A549 (cell line): ENCODE measurements around the gene ESYT3. TPM values are rescaled to one million over a fixed set of nuclear protein-coding genes. Genes with fewer than 3 reads are reported as not detected.

ENCODE experiments used
- ATAC-seq, 2 experiments: fragments of 200-7000 bp in 1 of 2; fragments of >200 bp in 1 of 2; cut with Nextera tagmentation in 1 of 2; cut with Tn5 transposase in 1 of 2; 3 replicates each; pipeline versions ENCODE4 v1.8.0 to v1.9.1; 2018 to 2020; ENCODE audit warnings: mild to moderate bottlenecking in 1 of 2, moderate library complexity in 1 of 2
- CTCF ChIA-PET: fragments of 300-600 bp; sonication (Branson Sonifier 250); formaldehyde crosslinking; extraction: SDS; loops from one replicate; lab custom pipeline; 2021; ENCODE audit warnings: antibody characterized with exemption, inconsistent platforms; lab: Yijun Ruan, JAX
- POLR2A ChIA-PET: fragments of 350-600 bp; formaldehyde crosslinking; extraction: SDS; loops from one replicate; lab custom pipeline; 2021; ENCODE audit warnings: antibody characterized with exemption, inconsistent platforms; lab: Yijun Ruan, JAX
- DNase-seq, 2 experiments: peaks; one replicate each; pipeline versions ENCODE4 v3.0.0 to v3.0.0-alpha.2; 2011 to 2016; ENCODE audit warnings: low read depth in 1 of 2, low spot score in 1 of 2
- FAIRE-seq: peaks from 2 replicates; lab custom pipeline; 2011; peaks lifted over from hg19 to GRCh38; lab: Jason Lieb, UNC
- H3K27ac ChIP-seq, 2 experiments: fragments of >200 bp; sonication (Bioruptor Twin); formaldehyde crosslinking; 3 replicates each; pipeline ENCODE4 v1.5.1; 2016 to 2017
- H3K4me1 ChIP-seq: fragments of >200 bp; sonication (Bioruptor Twin); formaldehyde crosslinking; 3 replicates; pipeline ENCODE4 v1.6.1; 2016
- H3K4me2 ChIP-seq: fragments of >200 bp; sonication (Bioruptor Twin); formaldehyde crosslinking; 3 replicates; pipeline ENCODE4 v1.6.1; 2016
- H3K4me3 ChIP-seq: fragments of >200 bp; sonication (Bioruptor Twin); formaldehyde crosslinking; 3 replicates; pipeline ENCODE4 v1.5.1; 2016
- H3K9me3 ChIP-seq: fragments of >200 bp; sonication (Bioruptor Twin); formaldehyde crosslinking; 3 replicates; pipeline ENCODE4 v1.6.1; 2016
- CBX8 ChIP-seq: fragments of 200-600 bp; sonication (generic); IDR thresholded peaks from 2 replicates; pipeline ENCODE4 v1.6.1; 2016
- CHD2 ChIP-seq: fragments of 150-350 bp; IDR thresholded peaks from 2 replicates; pipeline ENCODE4 v1.6.1; 2014; ENCODE audit warnings: low read length; ENCODE audit not compliant: partially characterized antibody
- ELK1 ChIP-seq: fragments of 150-350 bp; IDR thresholded peaks from 2 replicates; pipeline ENCODE4 v1.6.1; 2014; ENCODE audit warnings: low read depth, mild to moderate bottlenecking, low read length
- EP300 ChIP-seq, 2 experiments: fragments of >200 bp; sonication (Bioruptor Twin); formaldehyde crosslinking; IDR thresholded peaks; 2 replicates in 1 of 2; 3 replicates in 1 of 2; pipeline ENCODE4 v1.6.1; 2016 to 2017
- ESRRA ChIP-seq: fragments of 150-350 bp; IDR thresholded peaks from 2 replicates; pipeline ENCODE4 v1.6.1; 2014; ENCODE audit warnings: mild to moderate bottlenecking, low read length, borderline replicate concordance
- FOXS1 ChIP-seq: fragments of 250-450 bp; sonication (Bioruptor Pico); IDR thresholded peaks from 2 replicates; pipeline ENCODE4 v1.5.0; 2020; ENCODE audit warnings: mild to moderate bottlenecking, moderate library complexity
- HDAC2 ChIP-seq: fragments of 200-600 bp; sonication (generic); IDR thresholded peaks from 2 replicates; pipeline ENCODE4 v1.6.1; 2016
- HEYL ChIP-seq: fragments of 250-450 bp; sonication (Bioruptor Pico); IDR thresholded peaks from 2 replicates; pipeline ENCODE4 v1.8.0; 2021; ENCODE audit warnings: mild to moderate bottlenecking, moderate library complexity
- HOXB13 ChIP-seq: fragments of 250-450 bp; sonication (Bioruptor Pico); IDR thresholded peaks from 2 replicates; pipeline ENCODE4 v1.5.0; 2020; ENCODE audit warnings: low read depth, mild to moderate bottlenecking, moderate library complexity
- JUN ChIP-seq, 2 experiments: fragments of >200 bp; sonication (Bioruptor Twin); formaldehyde crosslinking; IDR thresholded peaks; 2 replicates in 1 of 2; 3 replicates in 1 of 2; pipeline ENCODE4 v1.6.1; 2016 to 2017
- KDM1A ChIP-seq: fragments of 200-600 bp; sonication (generic); IDR thresholded peaks from 2 replicates; pipeline ENCODE4 v1.6.1; 2016; ENCODE audit warnings: low read depth, mild to moderate bottlenecking
- MAZ ChIP-seq: fragments of 150-350 bp; IDR thresholded peaks from 2 replicates; pipeline ENCODE4 v1.6.1; 2014; ENCODE audit warnings: antibody characterized with exemption, low read depth, low read length, borderline replicate concordance
- PBX3 ChIP-seq: IDR thresholded peaks from 2 replicates; pipeline ENCODE4 v1.6.1; 2012
- RAD21 ChIP-seq, 2 experiments: fragments of >200 bp in 1 of 2; sonication (Bioruptor Twin) in 1 of 2; formaldehyde crosslinking in 1 of 2; IDR thresholded peaks in 1 of 2; conservative IDR thresholded peaks in 1 of 2; 2 replicates in 1 of 2; 3 replicates in 1 of 2; pipeline ENCODE4 v1.6.1; 2012 to 2018; ENCODE audit warnings: inconsistent platforms in 1 of 2
- RARB ChIP-seq: fragments of 250-450 bp; sonication (Bioruptor Pico); IDR thresholded peaks from 2 replicates; pipeline ENCODE4 v1.8.0; 2021; ENCODE audit warnings: mild to moderate bottlenecking, moderate library complexity
- REST ChIP-seq: fragments of 200-600 bp; sonication (generic); IDR thresholded peaks from 2 replicates; pipeline ENCODE4 v1.6.1; 2016; ENCODE audit warnings: antibody characterized with exemption, mild to moderate bottlenecking, moderate library complexity
- SMC3 ChIP-seq: fragments of >200 bp; sonication (Bioruptor Twin); formaldehyde crosslinking; IDR thresholded peaks from 3 replicates; pipeline ENCODE4 v1.6.1; 2018; ENCODE audit warnings: inconsistent platforms
- TFCP2L1 ChIP-seq: fragments of 250-450 bp; sonication (Bioruptor Pico); IDR thresholded peaks from 2 replicates; pipeline ENCODE4 v1.5.0; 2021; ENCODE audit warnings: mild to moderate bottlenecking
- ZFP36 ChIP-seq: fragments of 450-650 bp; IDR thresholded peaks from 2 replicates; pipeline ENCODE4 v1.6.1; 2014; ENCODE audit warnings: borderline replicate concordance; ENCODE audit not compliant: partially characterized antibody
- ZSCAN20 ChIP-seq: fragments of 250-450 bp; sonication (Bioruptor Pico); IDR thresholded peaks from 2 replicates; pipeline ENCODE4 v1.8.0; 2022; ENCODE audit warnings: mild to moderate bottlenecking, moderate library complexity
- WGBS: methylation state at CpG from one replicate; pipeline ENCODE4 v1.1.6; 2017; ENCODE audit errors: missing lambda C conversion rate; 5-methylcytosine and 5-hydroxymethylcytosine counted together
- polyA plus RNA-seq, 4 experiments: library from polyadenylated mRNA; depleted of rRNA in 3 of 4; stranded (reverse); fragments of >200 nt; fragmentation: RNase III in 1 of 4; extraction: RNeasy Plus Mini Kit Qiagen cat#74134 plus additional on column Dnase treatment in 1 of 4; gene quantifications; 2 replicates in 3 of 4; 3 replicates in 1 of 4; pipeline ENCODE4 v1.2.3, GENCODE V29; 2011 to 2017

The ESYT3 gene
- polyA plus RNA-seq, 2 of the 4 experiments (the other 2 are of a cell fraction), result 0.92 to 1.7 TPM

- FAIRE-seq (no peak), DNase-seq (no peak)
- Histone ChIP-seq H3K9me3 (no peaks in the 10 kb centered on the region), H3K4me1 (no peaks in the 10 kb centered on the region), H3K27ac (no peak overlapping the region), H3K4me3 (no peak overlapping the region)
- 65% methylated on average over 8 of the region's 13 CpGs for WGBS
- CTCF ChIA-PET, result interaction anchor here (0.6 to 2.3 kb wide), 3 partner anchors 38 to 459 kb away, joined by 3 to 10 read pairs (median 3); no protein-coding TSS in a partner anchor
- TF ChIP-seq ESRRA (no peak), HOXB13 (no peak), ZFP36 (no peak), CBX8 (no peak), ELK1 (no peak), SMC3 (no peak), JUN (IDR thresholded peaks at IDR 0.05) (no peak), EP300 (IDR thresholded peaks at IDR 0.05) (no peak), RAD21 (conservative IDR thresholded peaks at IDR 0.05 in 1 of 2, IDR thresholded peaks at IDR 0.05 in 1 of 2) (no peak), FOXS1 (CRISPR knock-in tag) (no peak), ZSCAN20 (CRISPR knock-in tag) (no peak), MAZ (no peak), REST (no peak), HDAC2 (no peak), CHD2 (no peak), PBX3 (no peak), KDM1A (no peak), TFCP2L1 (CRISPR knock-in tag) (no peak)
- TF ChIP-seq, all 56 proteins: peak for 0
- POLR2A ChIA-PET, result no interaction called here
- no peak overlapping the region for H3K4me2 ChIP-seq
- ATAC-seq, result no peak
These were observed 21.6 kb downstream of the ESYT3 start for GRCh38 chr3:138455801-138456716.

GRCh38 chr3:138456961-138457862 is 22.8 kb downstream of the ESYT3 start:
- FAIRE-seq (no peak), ATAC-seq (no peak)
- WGBS, result 80% methylated on average over 13 of the region's 13 CpGs

More at GRCh38 chr3:138456961-138457862, 22.8 kb downstream of the ESYT3 start:
- Histone ChIP-seq H3K9me3 (no peaks in the 10 kb centered on the region), H3K4me1 (no peaks in the 10 kb centered on the region), H3K4me3 (no peak overlapping the region), H3K4me2 (no peak overlapping the region), H3K27ac (no peak overlapping the region)
- DNase-seq, result no peak
- ChIA-PET CTCF (interaction anchor here (0.6 to 2.3 kb wide), 3 partner anchors 39 to 464 kb away, joined by 3 to 10 read pairs (median 3); no protein-coding TSS in a partner anchor), POLR2A (no interaction called here)
- no peak for TF ChIP-seq RARB (CRISPR knock-in tag)
- TF ChIP-seq HEYL (CRISPR knock-in tag), result no peak
